Transverse colon (tissue), 4 donors: ENCODE data around the gene PTPRQ. TPM values are rescaled to one million over a fixed set of nuclear protein-coding genes. Genes with fewer than 3 reads are reported as not detected.

Experiments used
- DNase-seq: peaks from one replicate; pipeline ENCODE4 v3.0.0-alpha.2; 2019
- H3K27ac ChIP-seq, 4 donors: fragments of 200-600 bp; sonication (generic); 2 replicates each; pipeline ENCODE4 v1.5.1; 2016 to 2018; ENCODE audit warnings: inconsistent platforms in 4 of 4
- H3K27me3 ChIP-seq: fragments of 200-600 bp; sonication (generic); 2 replicates; pipeline ENCODE4 v1.5.1; 2017; ENCODE audit warnings: inconsistent platforms
- H3K36me3 ChIP-seq, 4 donors: fragments of 200-600 bp; sonication (generic); 2 replicates each; pipeline ENCODE4 v1.5.1; 2017 to 2019; ENCODE audit warnings: inconsistent platforms in 4 of 4
- H3K4me1 ChIP-seq, 4 donors: fragments of 200-600 bp; sonication (generic); 2 replicates each; pipeline ENCODE4 v1.5.1; 2017 to 2020; ENCODE audit warnings: inconsistent platforms in 4 of 4
- H3K4me3 ChIP-seq, 4 donors: fragments of 200-600 bp; sonication (generic); 1 replicate in 1 of 4; 2 replicates in 3 of 4; pipeline versions ENCODE4 v1.5.1 to v1.6.1; 2017 to 2019; ENCODE audit warnings: inconsistent platforms in 4 of 4
- H3K9me3 ChIP-seq, 2 donors: fragments of 200-600 bp; sonication (generic); 2 replicates each; pipeline ENCODE4 v1.5.1; 2017 to 2019; ENCODE audit warnings: inconsistent platforms in 2 of 2
- CTCF ChIP-seq, 5 experiments: fragments of 200-600 bp in 3 of 5; fragments of 450-650 bp in 2 of 5; sonication (generic) in 3 of 5; IDR thresholded peaks; 1 replicate in 2 of 5; 2 replicates in 3 of 5; pipeline ENCODE4 v1.5.1; 2016 to 2017; ENCODE audit warnings: antibody characterized with exemption in 5 of 5, inconsistent platforms in 3 of 5, mild to moderate bottlenecking in 2 of 5, moderate library complexity in 1 of 5
- EP300 ChIP-seq: sonication (generic); formaldehyde crosslinking; IDR thresholded peaks from one replicate; pipeline ENCODE4 v1.6.1; 2017; ENCODE audit warnings: antibody characterized with exemption, low read depth
- POLR2A ChIP-seq: fragments of 450-650 bp; IDR thresholded peaks from one replicate; pipeline ENCODE4 v1.6.1; 2016; ENCODE audit warnings: antibody characterized with exemption, mild to moderate bottlenecking, moderate library complexity
- POLR2AphosphoS5 ChIP-seq, 3 donors: sonication (generic); formaldehyde crosslinking; IDR thresholded peaks; one replicate each; pipeline ENCODE4 v1.6.1; 2016; ENCODE audit warnings: antibody characterized with exemption in 3 of 3
- WGBS, 2 donors: methylation state at CpG; one replicate each; pipeline ENCODE4 v1.1.5; 2018; ENCODE audit warnings: low coverage in 1 of 2; 5-methylcytosine and 5-hydroxymethylcytosine counted together
- in situ Hi-C, 4 donors: fragments of 200-750 bp; cut with MboI; loops; one replicate each; pipeline versions ENCODE4 v1.15.0 to v1.15.1; 2017; ENCODE audit warnings: low sequenced_read_pairs in 3 of 4, low pct_ligation_motif_present in 1 of 4, low pct_unique_long_range_greater_than_20kb in 1 of 4
- intact Hi-C: fragments of 100-400 bp; cut with DNase I; formaldehyde crosslinking; loops from one replicate; pipeline ENCODE4 v1.15.1; 2023; ENCODE audit warnings: low total_unique reads
- total RNA-seq, 4 donors: library from RNA; depleted of rRNA; stranded (reverse); fragments of >200 nt; gene quantifications; one replicate each; pipeline ENCODE4 v1.1.0, GENCODE V29; 2016

PTPRQ gene
- total RNA-seq, 4 donors from 2014 or later, result under 0.01 to 0.16 TPM; not detected in 2

- in situ Hi-C loops (no loop called here), intact Hi-C loops (no loop called here)
- Histone ChIP-seq H3K36me3 (no peaks in the 10 kb centered on the region), H3K4me3 (no peak overlapping the region), H3K9me3 (no peaks in the 10 kb centered on the region), H3K27ac (no peak overlapping the region), H3K27me3 (no peaks in the 10 kb centered on the region), H3K4me1 (no peaks in the 10 kb centered on the region)
- no peak for TF ChIP-seq EP300
- no peak for TF ChIP-seq CTCF (IDR thresholded peaks at IDR 0.05)
- TF ChIP-seq POLR2AphosphoS5 (IDR thresholded peaks at IDR 0.05), result no peak
- TF ChIP-seq POLR2A, result no peak
- DNase-seq, result no peak
- WGBS, 2 donors, result 28 to 39% methylated on average over 3 to 4 of the region's 4 CpGs
Measured at GRCh38 chr12:80632835-80633234, 188.8 kb downstream of the PTPRQ start.

- in situ Hi-C loops, result no loop called here
- DNase-seq, result no peak
- Histone ChIP-seq H3K27me3 (no peaks in the 10 kb centered on the region), H3K4me1 (no peaks in the 10 kb centered on the region), H3K36me3 (no peaks in the 10 kb centered on the region), H3K27ac (no peak overlapping the region), H3K4me3 (no peak overlapping the region), H3K9me3 (no peaks in the 10 kb centered on the region)
- intact Hi-C loops, result no loop called here
- no peak for TF ChIP-seq CTCF (IDR thresholded peaks at IDR 0.05)
- TF ChIP-seq POLR2A, result no peak
- no peak for TF ChIP-seq POLR2AphosphoS5 (IDR thresholded peaks at IDR 0.05)
- no peak for TF ChIP-seq EP300
- 63 to 69% methylated on average over 4 to 6 of the region's 6 CpGs for WGBS, 2 donors
Measured at GRCh38 chr12:80634903-80635302, 190.9 kb downstream of the PTPRQ start.

- H3K4me3 ChIP-seq, result no peak overlapping the region
- no peak for TF ChIP-seq POLR2A
- no peak for TF ChIP-seq POLR2AphosphoS5 (IDR thresholded peaks at IDR 0.05)
- no peak for TF ChIP-seq CTCF (IDR thresholded peaks at IDR 0.05)
- no peak for TF ChIP-seq EP300
- in situ Hi-C loops, result no loop called here
- H3K9me3 ChIP-seq, result no peaks in the 10 kb centered on the region
- H3K36me3 ChIP-seq, result no peaks in the 10 kb centered on the region
- no peak for DNase-seq
- 59 to 68% methylated on average over 3 to 4 of the region's 4 CpGs for WGBS, 2 donors
- no peaks in the 10 kb centered on the region for H3K4me1 ChIP-seq
- H3K27me3 ChIP-seq, result no peaks in the 10 kb centered on the region
- intact Hi-C loops, result no loop called here
- no peak overlapping the region for H3K27ac ChIP-seq
Measured at GRCh38 chr12:80636832-80637231, 192.8 kb downstream of the PTPRQ start.

GRCh38 chr12:80641936-80642335 lies 197.9 kb downstream of the PTPRQ start:
- intact Hi-C loops, result no loop called here

More at GRCh38 chr12:80641936-80642335, 197.9 kb downstream of the PTPRQ start:
- Histone ChIP-seq H3K36me3 (no peaks in the 10 kb centered on the region), H3K4me1 (no peaks in the 10 kb centered on the region), H3K9me3 (no peaks in the 10 kb centered on the region), H3K27me3 (no peaks in the 10 kb centered on the region), H3K27ac (no peak overlapping the region), H3K4me3 (no peak overlapping the region)
- 56 to 67% methylated on average over 2 of the region's 2 CpGs for WGBS, 2 donors
- in situ Hi-C loops, result no loop called here
- DNase-seq, result no peak
- TF ChIP-seq EP300 (no peak), POLR2AphosphoS5 (IDR thresholded peaks at IDR 0.05) (no peak), POLR2A (no peak), CTCF (IDR thresholded peaks at IDR 0.05) (no peak)
